HepG2 (cell line): Measurements from ENCODE around the gene BANP. TPM values are rescaled to one million over a fixed set of nuclear protein-coding genes. Genes with fewer than 3 reads are reported as not detected.
"Not testable (repeated sequence)": the region's sequence is repeated elsewhere in the genome, so short reads cannot be mapped to it uniquely, and the experiment has no call there.

Experiments used
- ATAC-seq: fragments of 200-7000 bp; cut with Tn5 transposase; 3 replicates; pipeline ENCODE4 v1.9.1; 2020; ENCODE audit warnings: mild to moderate bottlenecking, moderate library complexity
- BruUV-seq: library from RNA; stranded (reverse); fragments of 400-500 nt; replicated peaks from 2 replicates; lab custom pipeline; 2021; lab: Mats Ljungman, UMichigan
- CTCF ChIA-PET: fragments of 300-600 bp; formaldehyde crosslinking; extraction: SDS; loops from one replicate; lab custom pipeline; 2021; ENCODE audit warnings: low total read pairs, inconsistent platforms, low intra/inter-chr PET ratio; lab: Yijun Ruan, JAX
- POLR2A ChIA-PET: fragments of 350-600 bp; sonication (Branson Sonifier 250); formaldehyde crosslinking; loops from one replicate; lab custom pipeline; 2020; ENCODE audit warnings: antibody characterized with exemption, inconsistent platforms; lab: Yijun Ruan, JAX
- DNase-seq: peaks from one replicate; pipeline ENCODE4 v3.0.0-alpha.2; 2015; ENCODE audit warnings: low spot score
- FAIRE-seq: peaks from 3 replicates; lab custom pipeline; 2011; peaks lifted over from hg19 to GRCh38; lab: Jason Lieb, UNC
- H2AFZ ChIP-seq: one replicate; pipeline ENCODE4 v1.6.1; 2011; ENCODE audit warnings: low read length, inconsistent platforms
- H3K27ac ChIP-seq: fragments of 300-600 bp; 3 replicates; pipeline ENCODE4 v1.8.0; 2011; ENCODE audit warnings: mixed run types, mild to moderate bottlenecking, mixed read lengths, low read length, inconsistent platforms; ENCODE audit not compliant: insufficient read depth; ENCODE audit errors: extremely low read length
- H3K27me3 ChIP-seq, 2 experiments: fragments of 200-600 bp in 1 of 2; 2 replicates in 1 of 2; 3 replicates in 1 of 2; pipeline versions ENCODE4 v1.6.0 to v1.8.0; 2011; ENCODE audit warnings: low read length in 2 of 2, mild to moderate bottlenecking in 2 of 2, moderate library complexity in 2 of 2, inconsistent platforms in 1 of 2; ENCODE audit not compliant: insufficient read depth in 2 of 2, control insufficient read depth in 1 of 2
- H3K36me3 ChIP-seq, 2 experiments: fragments of 200-600 bp in 1 of 2; replicated peaks in 1 of 2; 2 replicates in 1 of 2; 3 replicates in 1 of 2; pipeline versions ENCODE4 v1.5.1 to v1.8.0; 2011; ENCODE audit warnings: low read length in 2 of 2, inconsistent platforms in 1 of 2; ENCODE audit not compliant: insufficient read depth in 2 of 2, control insufficient read depth in 1 of 2
- H3K4me1 ChIP-seq: 2 replicates; pipeline ENCODE4 v1.5.1; 2012; ENCODE audit warnings: low read length, inconsistent platforms; ENCODE audit not compliant: insufficient read depth
- H3K4me2 ChIP-seq: 2 replicates; pipeline ENCODE4 v1.6.0; 2011; ENCODE audit warnings: low read depth, low read length, inconsistent platforms
- H3K4me3 ChIP-seq, 3 experiments: fragments of 200-600 bp in 1 of 3; sonication (generic), shearing (Covaris generic) in 1 of 3; replicated peaks in 1 of 3; 2 replicates each; pipeline ENCODE4 v1.5.1; 2011 to 2016; ENCODE audit warnings: low read length in 3 of 3, inconsistent platforms in 2 of 3, low read depth in 2 of 3, mild to moderate bottlenecking in 2 of 3, control low read depth in 1 of 3, mixed read lengths in 1 of 3; ENCODE audit not compliant: insufficient read depth in 1 of 3
- H3K79me2 ChIP-seq: one replicate; pipeline ENCODE4 v1.6.1; 2011; ENCODE audit warnings: low read length, inconsistent platforms; ENCODE audit not compliant: insufficient read depth
- H3K9ac ChIP-seq: 2 replicates; pipeline ENCODE4 v1.6.0; 2011; ENCODE audit warnings: mild to moderate bottlenecking, low read depth, low read length, inconsistent platforms; ENCODE audit not compliant: insufficient read depth
- H3K9me3 ChIP-seq: 2 replicates; pipeline ENCODE4 v1.5.1; 2012; ENCODE audit warnings: mild to moderate bottlenecking, low read length
- H4K20me1 ChIP-seq: 2 replicates; pipeline ENCODE4 v1.6.0; 2011; ENCODE audit warnings: inconsistent platforms, mild to moderate bottlenecking, low read length, moderate library complexity; ENCODE audit not compliant: insufficient read depth
- FUBP1 ChIP-seq: sonication (generic); formaldehyde crosslinking; IDR thresholded peaks from 2 replicates; pipeline ENCODE4 v1.5.1; 2020; ENCODE audit warnings: missing genetic modification reagents, mild to moderate bottlenecking, borderline replicate concordance
- GPN1 ChIP-seq: sonication (generic); formaldehyde crosslinking; IDR thresholded peaks from 2 replicates; pipeline ENCODE4 v1.5.1; 2020; ENCODE audit warnings: missing genetic modification reagents, borderline replicate concordance
- HDAC2 ChIP-seq: sonication (generic); formaldehyde crosslinking; IDR thresholded peaks from 2 replicates; pipeline ENCODE4 v1.4.0; 2020; ENCODE audit warnings: missing genetic modification reagents
- HOXA3 ChIP-seq: sonication (generic); formaldehyde crosslinking; IDR thresholded peaks from 2 replicates; pipeline ENCODE4 v1.5.0; 2020; ENCODE audit warnings: missing genetic modification reagents
- KDM5B ChIP-seq: sonication (generic); formaldehyde crosslinking; IDR thresholded peaks from 2 replicates; pipeline ENCODE4 v1.4.0; 2020; ENCODE audit warnings: missing genetic modification reagents, mild to moderate bottlenecking, borderline replicate concordance
- TBP ChIP-seq: sonication (generic); formaldehyde crosslinking; IDR thresholded peaks from 2 replicates; pipeline ENCODE4 v1.5.0; 2020; ENCODE audit warnings: missing genetic modification reagents
- YY1 ChIP-seq: IDR thresholded peaks from 2 replicates; pipeline ENCODE4 v1.6.1; 2011; ENCODE audit warnings: low read length, low read depth, moderate library complexity, mild to moderate bottlenecking; ENCODE audit not compliant: insufficient read depth, insufficient replicate concordance
- ZNF441 ChIP-seq: sonication (generic); formaldehyde crosslinking; IDR thresholded peaks from 2 replicates; pipeline ENCODE4 v1.7.0; 2021; ENCODE audit warnings: missing genetic modification reagents, borderline replicate concordance
- ZNF574 ChIP-seq: sonication (generic); formaldehyde crosslinking; IDR thresholded peaks from 2 replicates; pipeline ENCODE4 v1.4.0; 2020; ENCODE audit warnings: missing genetic modification reagents
- WGBS: methylation state at CpG from one replicate; pipeline ENCODE4 v1.1.6; 2017; ENCODE audit warnings: low lambda C conversion rate; 5-methylcytosine and 5-hydroxymethylcytosine counted together
- in situ Hi-C: cut with HindIII; loops from 2 replicates; pipeline ENCODE4 v1.10.0; 2017; ENCODE audit warnings: low pct_unique_long_range_greater_than_20kb; ENCODE audit not compliant: extremely low pct_ligation_motif_present
- intact Hi-C: fragments of 100-400 bp; cut with micrococcal nuclease; formaldehyde crosslinking; loops from one replicate; pipeline ENCODE4 v1.10.0; 2022; ENCODE audit not compliant: unreplicated experiment
- polyA plus RNA-seq, 8 experiments: library from polyadenylated mRNA; depleted of rRNA in 3 of 8; stranded (reverse) in 7 of 8; unstranded in 1 of 8; fragments of >200 nt; fragmentation: Illumina TruSeq in 4 of 8; extraction: Trizol in 4 of 8; gene quantifications; 2 replicates each; pipeline versions ENCODE4 v1.2.1 to v1.2.3, GENCODE V29; 2011 to 2016; ENCODE audit warnings: low read depth in 4 of 8, missing spikeins in 1 of 8, mixed read lengths in 1 of 8; ENCODE audit not compliant: insufficient read depth in 1 of 8
- total RNA-seq, 5 experiments: library from RNA; depleted of rRNA; stranded (reverse); fragments of >200 nt; fragmentation: Illumina TruSeq; extraction: Trizol; gene quantifications; 2 replicates each; pipeline ENCODE4 v1.2.3, GENCODE V29; 2016; ENCODE audit warnings: low read depth in 1 of 5

The BANP gene
- total and polyA plus RNA-seq, 2 of the 13 experiments (the other 11 are each of a cell fraction or from before 2014, with no cell fraction given) = 20.2 to 23.8 TPM

- in situ Hi-C loops, H3K79me2 ChIP-seq, H3K4me2 ChIP-seq, H4K20me1 ChIP-seq, DNase-seq, H3K4me1 ChIP-seq, H2AFZ ChIP-seq, H3K27me3 ChIP-seq, FAIRE-seq, H3K9ac ChIP-seq, BruUV-seq, H3K4me3 ChIP-seq, H3K27ac ChIP-seq, intact Hi-C loops, H3K9me3 ChIP-seq, POLR2A ChIA-PET, CTCF ChIA-PET, ATAC-seq: not testable (repeated sequence)
- peaks cover 11 to 30% of the 10 kb centered on the region in 2 experiments; a peak in 4 of 5 replicates for H3K36me3 ChIP-seq
- 96% methylated on average over 24 of the region's 24 CpGs for WGBS
Measured at GRCh38 chr16:88025828-88026555, 74.8 kb downstream of the BANP start.

GRCh38 chr16:88026964-88027938, 76.0 kb downstream of the BANP start:
- FAIRE-seq = no peak
- TF ChIP-seq FUBP1 (CRISPR knock-in tag) (no peak), HDAC2 (CRISPR knock-in tag) (no peak), TBP (CRISPR knock-in tag) (no peak), ZNF441 (CRISPR knock-in tag) (no peak), ZNF574 (CRISPR knock-in tag) (no peak), YY1 (no peak), HOXA3 (CRISPR knock-in tag) (no peak), GPN1 (CRISPR knock-in tag) (no peak), KDM5B (no peak)

More at GRCh38 chr16:88026964-88027938, 76.0 kb downstream of the BANP start:
- WGBS = 97% methylated on average over 45 of the region's 51 CpGs
- Histone ChIP-seq H3K9ac (no peak overlapping the region), H3K27ac (no peak overlapping the region), H3K4me1 (no peaks in the 10 kb centered on the region), H3K36me3 (peaks cover 12 to 23% of the 10 kb centered on the region in 2 experiments; a peak in 4 of 5 replicates), H3K4me3 (no peak overlapping the region), H2AFZ (no peak overlapping the region), H3K79me2 (no peaks in the 10 kb centered on the region), H3K4me2 (no peak overlapping the region), H4K20me1 (no peaks in the 10 kb centered on the region), H3K9me3 (no peaks in the 10 kb centered on the region), H3K27me3 (no peaks in the 10 kb centered on the region)
- no TSS peak for BruUV-seq
- in situ Hi-C loops = no loop called here
- no peak for DNase-seq
- ChIA-PET POLR2A (no interaction called here), CTCF (no interaction called here)
- intact Hi-C loops = no loop called here
- ATAC-seq = no peak; the same call in 2 of the 3 replicates
